Calu3 (cell line): ENCODE results near the gene ACSF2. TPM values are rescaled to one million over a fixed set of nuclear protein-coding genes. Genes with fewer than 3 reads are reported as not detected.

Experiments used
- BruUV-seq: library from RNA; stranded (reverse); fragments of 400-500 nt; replicated peaks from 2 replicates; lab custom pipeline; 2021; lab: Mats Ljungman, UMichigan
- CTCF ChIA-PET: fragments of 300-600 bp; sonication (Branson Sonifier 250); formaldehyde crosslinking; loops from one replicate; lab custom pipeline; 2022; ENCODE audit warnings: antibody characterized with exemption; lab: Charles Lee
- DNase-seq: peaks from one replicate; pipeline ENCODE4 v3.0.0; 2022
- H3K27ac Mint-ChIP-seq: one replicate; pipeline ENCODE4 v1.8.0; 2022; ENCODE audit warnings: mixed read lengths; ENCODE audit not compliant: unreplicated experiment
- H3K27me3 Mint-ChIP-seq: one replicate; pipeline ENCODE4 v1.8.0; 2022; ENCODE audit warnings: mixed read lengths; ENCODE audit not compliant: unreplicated experiment
- H3K36me3 Mint-ChIP-seq: one replicate; pipeline ENCODE4 v1.8.0; 2022; ENCODE audit warnings: mild to moderate bottlenecking, moderate library complexity, mixed read lengths; ENCODE audit not compliant: insufficient read depth, unreplicated experiment
- H3K4me1 Mint-ChIP-seq: one replicate; pipeline ENCODE4 v1.8.0; 2022; ENCODE audit warnings: mild to moderate bottlenecking, low read depth, mixed read lengths; ENCODE audit not compliant: unreplicated experiment
- H3K4me3 Mint-ChIP-seq: one replicate; pipeline ENCODE4 v1.8.0; 2022; ENCODE audit warnings: mild to moderate bottlenecking, low read depth, moderate library complexity, mixed read lengths; ENCODE audit not compliant: unreplicated experiment
- H3K9me3 Mint-ChIP-seq: one replicate; pipeline ENCODE4 v1.8.0; 2022; ENCODE audit warnings: low read depth, mixed read lengths; ENCODE audit not compliant: unreplicated experiment
- CTCF ChIP-seq: fragments of 200-600 bp; IDR thresholded peaks from one replicate; pipeline ENCODE4 v1.8.0; 2022; ENCODE audit warnings: antibody characterized with exemption; ENCODE audit not compliant: unreplicated experiment
- intact Hi-C: fragments of 100-400 bp; cut with micrococcal nuclease; formaldehyde crosslinking; loops from one replicate; pipeline ENCODE4 v1.10.0; 2022; ENCODE audit not compliant: unreplicated experiment
- total RNA-seq: library from RNA; stranded (reverse); gene quantifications from 2 replicates; pipeline ENCODE4 v1.2.3, GENCODE V29; 2022

Gene ACSF2
- total RNA-seq, 1 experiment from 2014 or later: 148 TPM

GRCh38 chr17:50482110-50482509, 56.1 kb downstream of the ACSF2 start:
- Mint-ChIP-seq H3K9me3 (no peaks in the 10 kb centered on the region), H3K27ac (no peak overlapping the region), H3K4me3 (no peak overlapping the region), H3K36me3 (peaks cover 40% of the 10 kb centered on the region), H3K27me3 (no peaks in the 10 kb centered on the region), H3K4me1 (peaks cover 45% of the 10 kb centered on the region)
- intact Hi-C loops: loop anchor here (1.0 to 2.0 kb wide), 6 partner anchors 19 to 359 kb away; partner anchors contain the start of gene EPN3
- no TSS peak for BruUV-seq
- no peak for TF ChIP-seq CTCF
- DNase-seq: no peak
- CTCF ChIA-PET: interaction anchor here (1.4 to 1.7 kb wide), 2 partner anchors 60 to 144 kb away, joined by 3 to 8 read pairs; no protein-coding TSS in a partner anchor

- no peaks in the 10 kb centered on the region for H3K27me3 Mint-ChIP-seq
- H3K36me3 Mint-ChIP-seq: peaks cover 40% of the 10 kb centered on the region
- H3K4me3 Mint-ChIP-seq: no peak overlapping the region
- DNase-seq: peak; percentile 99
- BruUV-seq: no TSS peak
- no peak overlapping the region for H3K27ac Mint-ChIP-seq
- H3K4me1 Mint-ChIP-seq: peaks cover 45% of the 10 kb centered on the region
- CTCF ChIA-PET: interaction anchor here (1.3 to 1.7 kb wide), 3 partner anchors 59 to 144 kb away, joined by 3 to 8 read pairs (median 3); no protein-coding TSS in a partner anchor
- peak; percentile 99 for TF ChIP-seq CTCF
- H3K9me3 Mint-ChIP-seq: no peaks in the 10 kb centered on the region
- intact Hi-C loops: loop anchor here (1.0 to 2.0 kb wide), 6 partner anchors 18 to 359 kb away; partner anchors contain the start of gene EPN3
These were observed 56.5 kb downstream of the ACSF2 start for GRCh38 chr17:50482516-50482915.

GRCh38 chr17:50483266-50483665, 57.2 kb downstream of the ACSF2 start:
- no peak for TF ChIP-seq CTCF
- Mint-ChIP-seq H3K4me1 (peaks cover 39% of the 10 kb centered on the region), H3K27me3 (no peaks in the 10 kb centered on the region), H3K9me3 (no peaks in the 10 kb centered on the region), H3K4me3 (no peak overlapping the region), H3K36me3 (peaks cover 34% of the 10 kb centered on the region), H3K27ac (no peak overlapping the region)
- no TSS peak for BruUV-seq
- DNase-seq: no peak
- intact Hi-C loops: loop anchor here (2.0 kb wide), 3 partner anchors 18 to 210 kb away; no protein-coding TSS in a partner anchor
- CTCF ChIA-PET: interaction anchor here (0.6 to 1.7 kb wide), 3 partner anchors 32 to 68 kb away, joined by 3 to 8 read pairs (median 8); no protein-coding TSS in a partner anchor

- no peak for DNase-seq
- no TSS peak for BruUV-seq
- Mint-ChIP-seq H3K36me3 (peaks cover 21% of the 10 kb centered on the region), H3K27me3 (no peaks in the 10 kb centered on the region), H3K4me3 (no peak overlapping the region), H3K4me1 (peaks cover 30% of the 10 kb centered on the region), H3K9me3 (no peaks in the 10 kb centered on the region), H3K27ac (no peak overlapping the region)
- no peak for TF ChIP-seq CTCF
- CTCF ChIA-PET: interaction anchor here (1.0 to 1.3 kb wide), 2 partner anchors 17 to 58 kb away, joined by 3 read pairs; no protein-coding TSS in a partner anchor
- intact Hi-C loops: no loop called here
These were observed 58.6 kb downstream of the ACSF2 start for GRCh38 chr17:50484386-50485155.
